GM12878 (cell line): ENCODE data around the gene NECAB2. TPM values are rescaled to one million over a fixed set of nuclear protein-coding genes. Genes with fewer than 3 reads are reported as not detected.

Experiments used
- ATAC-seq: fragments of 200-7000 bp; cut with Tn5 transposase; 3 replicates; pipeline ENCODE4 v1.9.1; 2020; ENCODE audit warnings: mild to moderate bottlenecking, moderate library complexity
- BruUV-seq: library from RNA; stranded (reverse); fragments of 400-500 nt; replicated peaks from 2 replicates; lab custom pipeline; 2021; lab: Mats Ljungman, UMichigan
- CTCF ChIA-PET: fragments of 300-600 bp; sonication (Branson Sonifier 250); formaldehyde crosslinking; extraction: SDS; loops from one replicate; lab custom pipeline; 2021; ENCODE audit warnings: inconsistent platforms; lab: Yijun Ruan, JAX
- POLR2A ChIA-PET: fragments of 350-600 bp; formaldehyde crosslinking; extraction: SDS; loops from one replicate; lab custom pipeline; 2021; ENCODE audit warnings: inconsistent platforms; lab: Charles Lee
- RAD21 ChIA-PET: fragments of 300-600 bp; sonication (Branson Sonifier 250); formaldehyde crosslinking; loops from one replicate; lab custom pipeline; 2023; ENCODE audit warnings: antibody characterized with exemption; ENCODE audit not compliant: unreplicated experiment; lab: Charles Lee
- SMC1A ChIA-PET: fragments of 300-600 bp; sonication (Branson Sonifier 250); formaldehyde crosslinking; loops from one replicate; lab custom pipeline; 2023; ENCODE audit not compliant: unreplicated experiment, uncharacterized antibody; lab: Charles Lee
- DNase-seq: peaks from one replicate; pipeline ENCODE4 v3.0.0-alpha.2; 2011; ENCODE audit warnings: low read depth, low spot score
- FAIRE-seq: peaks from 3 replicates; lab custom pipeline; 2011; peaks lifted over from hg19 to GRCh38; lab: Jason Lieb, UNC
- H2AFZ ChIP-seq: 2 replicates; pipeline ENCODE4 v1.6.0; 2011; ENCODE audit warnings: low read depth, low read length, control low read depth; ENCODE audit not compliant: control insufficient read depth
- H3K27ac ChIP-seq: 2 replicates; pipeline ENCODE4 v1.5.1; 2011; ENCODE audit warnings: control low read depth; ENCODE audit not compliant: control insufficient read depth, insufficient read depth
- H3K27me3 ChIP-seq, 2 experiments: replicated peaks in 1 of 2; 2 replicates each; pipeline versions ENCODE4 v1.6.0 to v1.6.1; 2011; ENCODE audit warnings: low read length in 1 of 2; ENCODE audit not compliant: control insufficient read depth in 2 of 2, insufficient read depth in 2 of 2
- H3K36me3 ChIP-seq, 2 experiments: 2 replicates each; pipeline ENCODE4 v1.5.1; 2011; ENCODE audit warnings: low read length in 1 of 2; ENCODE audit not compliant: control insufficient read depth in 2 of 2, insufficient read depth in 2 of 2
- H3K4me1 ChIP-seq: 2 replicates; pipeline ENCODE4 v1.6.1; 2011; ENCODE audit warnings: mild to moderate bottlenecking, low read length, moderate library complexity, mixed read lengths; ENCODE audit not compliant: control insufficient read depth, insufficient read depth
- H3K4me2 ChIP-seq: 2 replicates; pipeline ENCODE4 v1.6.0; 2011; ENCODE audit warnings: control low read depth; ENCODE audit not compliant: control insufficient read depth, insufficient read depth
- H3K4me3 ChIP-seq: fragments of 200-600 bp; sonication (generic); 2 replicates; pipeline ENCODE4 v1.5.1; 2016
- H3K79me2 ChIP-seq: 2 replicates; pipeline ENCODE4 v1.6.0; 2011; ENCODE audit warnings: low read length; ENCODE audit not compliant: control insufficient read depth, insufficient read depth
- H3K9ac ChIP-seq: 2 replicates; pipeline ENCODE4 v1.8.0; 2011; ENCODE audit warnings: low read length, control low read depth, mixed read lengths; ENCODE audit not compliant: control insufficient read depth, insufficient read depth
- H3K9me3 ChIP-seq: replicated peaks from 3 replicates; pipeline ENCODE4 v1.5.1; 2011; ENCODE audit warnings: mild to moderate bottlenecking, low read length; ENCODE audit not compliant: control insufficient read depth, insufficient read depth
- H4K20me1 ChIP-seq: 2 replicates; pipeline ENCODE4 v1.6.0; 2011; ENCODE audit not compliant: control insufficient read depth, insufficient read depth
- EED ChIP-seq: sonication (generic); IDR thresholded peaks from 2 replicates; pipeline ENCODE4 v1.6.1; 2016; ENCODE audit warnings: antibody characterized with exemption, low read depth
- ESRRA ChIP-seq: IDR thresholded peaks from 2 replicates; pipeline ENCODE4 v1.6.1; 2012; ENCODE audit warnings: mild to moderate bottlenecking, low read length, improper control_type of control experiment
- KLF5 ChIP-seq: fragments of 450-650 bp; IDR thresholded peaks from 2 replicates; pipeline ENCODE4 v1.6.1; 2014; ENCODE audit warnings: mild to moderate bottlenecking; ENCODE audit not compliant: partially characterized antibody
- MAX ChIP-seq: IDR thresholded peaks from 2 replicates; pipeline ENCODE4 v1.6.1; 2012; ENCODE audit warnings: low read depth, low read length, improper control_type of control experiment
- NR2F1 ChIP-seq: fragments of 450-650 bp; conservative IDR thresholded peaks from 2 replicates; pipeline ENCODE4 v1.6.1; 2017; ENCODE audit warnings: mild to moderate bottlenecking
- SPI1 ChIP-seq: IDR thresholded peaks from 2 replicates; pipeline ENCODE4 v1.6.1; 2011; ENCODE audit warnings: low read depth, mild to moderate bottlenecking, low read length, moderate library complexity, borderline replicate concordance; ENCODE audit not compliant: insufficient read depth
- ZBTB33 ChIP-seq: fragments of 450-650 bp; IDR thresholded peaks from 2 replicates; pipeline ENCODE4 v1.6.1; 2017; ENCODE audit warnings: mild to moderate bottlenecking
- ZNF24 ChIP-seq: fragments of 450-650 bp; IDR thresholded peaks from 2 replicates; pipeline ENCODE4 v1.6.1; 2017; ENCODE audit warnings: antibody characterized with exemption, mild to moderate bottlenecking
- ZNF274 ChIP-seq: IDR thresholded peaks from one replicate; pipeline ENCODE4 v1.8.0; 2011; ENCODE audit not compliant: insufficient read length, insufficient read depth
- WGBS: methylation state at CpG from one replicate; pipeline ENCODE4 v1.1.6; 2016; ENCODE audit warnings: low lambda C conversion rate; ENCODE audit not compliant: insufficient replicate concordance, insufficient coverage; ENCODE audit errors: missing lambda C conversion rate; 5-methylcytosine and 5-hydroxymethylcytosine counted together
- in situ Hi-C: fragments of 300-500 bp; cut with MboI; formaldehyde crosslinking; loops from 9 replicates; pipeline ENCODE4 v1.14.3; 2018; ENCODE audit warnings: mixed read lengths
- intact Hi-C: fragments of 100-400 bp; cut with micrococcal nuclease; formaldehyde crosslinking; loops from one replicate; pipeline ENCODE4 v1.14.2; 2022; ENCODE audit not compliant: unreplicated experiment
- polyA plus RNA-seq, 11 experiments: library from polyadenylated mRNA; depleted of rRNA in 4 of 11; unstranded in 6 of 11; stranded (reverse) in 5 of 11; fragments of >200 nt; fragmentation: Nextera tagmentation in 4 of 11; fragmentation: Illumina TruSeq in 1 of 11; extraction: Ambion mirVana in 4 of 11; extraction: Trizol in 1 of 11; gene quantifications; 1 replicate in 1 of 11; 2 replicates in 10 of 11; pipeline versions ENCODE4 v1.2.1 to v1.2.3, GENCODE V29; 2011 to 2016; ENCODE audit warnings: inconsistent platforms in 2 of 11, missing spikeins in 2 of 11, low read depth in 1 of 11
- total RNA-seq, 4 experiments: library from RNA; depleted of rRNA in 3 of 4; stranded (reverse); fragments of >200 nt in 3 of 4; fragmentation: Illumina TruSeq in 1 of 4; extraction: Trizol in 1 of 4; gene quantifications; 2 replicates each; pipeline versions ENCODE4 v1.2.1 to v1.2.3, GENCODE V29; 2013 to 2021

NECAB2 gene
- total and polyA plus RNA-seq, 10 of the 15 experiments (the other 5 are each of a cell fraction or from before 2014, with no cell fraction given), result not detected

- TF ChIP-seq ZBTB33 (no peak), SPI1 (no peak)
Observed at GRCh38 chr16:83983491-83983890, 15.4 kb downstream of the NECAB2 start (continued).

- peaks cover 0 to 2% of the 10 kb centered on the region in 2 experiments; a peak in 1 of 4 replicates for H3K27me3 ChIP-seq
Observed at GRCh38 chr16:83989300-83989699, 21.3 kb downstream of the NECAB2 start.

More at GRCh38 chr16:83989300-83989699, 21.3 kb downstream of the NECAB2 start:
- no peak for DNase-seq
- 32% methylated on average over 8 of the region's 8 CpGs for WGBS
- SMC1A ChIA-PET, result no interaction called here
- no peak overlapping the region for H3K27ac ChIP-seq
- no peak for FAIRE-seq
- intact Hi-C loops (no loop called here), in situ Hi-C loops (no loop called here)
- no TSS peak for BruUV-seq
- H3K4me2 ChIP-seq, result no peak overlapping the region
- no peaks in the 10 kb centered on the region for H3K9me3 ChIP-seq
- H3K36me3 ChIP-seq, result no peaks in the 10 kb centered on the region
- H3K79me2 ChIP-seq, result no peaks in the 10 kb centered on the region
- CTCF ChIA-PET, result interaction anchor here (0.6 kb wide), 1 partner anchor 73 kb away, joined by 3 read pairs; no protein-coding TSS in a partner anchor
- H2AFZ ChIP-seq, result no peak overlapping the region
- no peak for ATAC-seq
- no peak overlapping the region for H3K9ac ChIP-seq
- no peaks in the 10 kb centered on the region for H3K4me1 ChIP-seq
- no peak for TF ChIP-seq ZNF274
- TF ChIP-seq EED, result no peak
- no peak for TF ChIP-seq NR2F1
- no peak for TF ChIP-seq ESRRA
- no peak for TF ChIP-seq ZNF24
- TF ChIP-seq MAX, result no peak
- TF ChIP-seq KLF5, result no peak
- RAD21 ChIA-PET, result no interaction called here
- H4K20me1 ChIP-seq, result no peaks in the 10 kb centered on the region
- no peak overlapping the region for H3K4me3 ChIP-seq
- POLR2A ChIA-PET, result no interaction called here
